ENCODE results near the gene HAGHL. TPM values are rescaled to one million over a fixed set of nuclear protein-coding genes. Genes with fewer than 3 reads are reported as not detected.
A peak's percentile ranks its signal among the peaks of the same experiment; 100 is the strongest.

HAGHL gene
- total RNA-seq, 2 experiments from 2014 or later, result 28.8 to 32.6 TPM

DNA sequence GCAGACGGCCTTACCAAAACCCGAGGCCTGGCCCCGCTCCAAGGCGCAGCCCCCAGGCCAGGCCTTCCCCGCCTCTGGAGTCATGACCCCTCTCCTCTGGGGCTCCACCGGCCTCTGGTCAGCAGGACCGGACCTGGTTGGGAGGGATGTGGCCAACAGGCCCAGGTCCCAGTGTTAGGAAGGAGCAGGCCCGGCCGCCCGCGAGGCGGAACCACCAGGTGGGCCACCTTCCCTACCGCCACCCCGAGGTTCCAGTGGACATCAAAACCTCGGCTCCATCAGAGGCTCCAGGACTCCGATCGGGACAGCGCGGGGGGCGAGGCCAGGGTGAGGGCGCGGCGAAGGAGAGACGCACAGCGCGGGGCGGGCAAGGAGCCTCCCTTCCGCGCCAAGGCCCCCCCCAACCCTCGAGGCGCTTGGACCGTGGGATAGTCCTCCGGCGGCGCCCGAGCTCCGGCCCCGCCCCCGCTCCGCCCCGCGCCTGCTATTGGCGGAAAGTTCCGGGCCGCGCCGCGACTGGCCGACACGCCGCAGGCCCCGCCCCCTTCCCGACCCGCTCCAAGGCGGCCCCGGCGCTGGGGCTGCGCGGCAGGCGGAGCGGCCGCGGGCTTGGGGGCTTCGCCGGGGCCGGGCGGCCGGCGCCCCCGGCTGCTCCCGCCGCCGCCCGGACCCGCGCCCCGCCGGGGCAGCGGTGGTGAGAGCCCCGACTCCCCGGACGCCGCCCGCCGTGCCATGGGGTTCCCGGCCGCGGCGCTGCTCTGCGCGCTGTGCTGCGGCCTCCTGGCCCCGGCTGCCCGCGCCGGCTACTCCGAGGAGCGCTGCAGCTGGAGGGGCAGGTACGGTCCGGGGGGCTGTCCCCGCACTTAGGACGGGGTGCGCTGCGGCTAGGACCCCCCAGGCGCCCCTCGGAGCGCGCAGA lies 12.1 kb upstream of the HAGHL start, which contains the start of gene METRN:
Gene METRN (plus strand): TSS at position 561 of the 919 bp plus-strand sequence. CDS start 172 bp downstream, at position 733.
- Mint-ChIP-seq H3K4me1 (ENCODE audit: low read depth) (peaks cover 21% of the 10 kb centered on the region), H3K36me3 (ENCODE audit: low read depth) (no peaks in the 10 kb centered on the region), H3K27ac (no peak within 1 kb of the TSS), H3K4me3 (peak within 1 kb of the TSS; percentile 80), H3K27me3 (peaks cover 12% of the 10 kb centered on the region), H3K9me3 (no peaks in the 10 kb centered on the region)
- peak; percentile 87 for ATAC-seq
- TF ChIP-seq, protein P1, sequence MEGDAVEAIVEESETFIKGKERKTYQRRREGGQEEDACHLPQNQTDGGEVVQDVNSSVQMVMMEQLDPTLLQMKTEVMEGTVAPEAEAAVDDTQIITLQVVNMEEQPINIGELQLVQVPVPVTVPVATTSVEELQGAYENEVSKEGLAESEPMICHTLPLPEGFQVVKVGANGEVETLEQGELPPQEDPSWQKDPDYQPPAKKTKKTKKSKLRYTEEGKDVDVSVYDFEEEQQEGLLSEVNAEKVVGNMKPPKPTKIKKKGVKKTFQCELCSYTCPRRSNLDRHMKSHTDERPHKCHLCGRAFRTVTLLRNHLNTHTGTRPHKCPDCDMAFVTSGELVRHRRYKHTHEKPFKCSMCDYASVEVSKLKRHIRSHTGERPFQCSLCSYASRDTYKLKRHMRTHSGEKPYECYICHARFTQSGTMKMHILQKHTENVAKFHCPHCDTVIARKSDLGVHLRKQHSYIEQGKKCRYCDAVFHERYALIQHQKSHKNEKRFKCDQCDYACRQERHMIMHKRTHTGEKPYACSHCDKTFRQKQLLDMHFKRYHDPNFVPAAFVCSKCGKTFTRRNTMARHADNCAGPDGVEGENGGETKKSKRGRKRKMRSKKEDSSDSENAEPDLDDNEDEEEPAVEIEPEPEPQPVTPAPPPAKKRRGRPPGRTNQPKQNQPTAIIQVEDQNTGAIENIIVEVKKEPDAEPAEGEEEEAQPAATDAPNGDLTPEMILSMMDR (IDR thresholded peaks at IDR 0.05), result no peak
- ChIA-PET POLR2A (interaction anchor here (1.1 to 3.9 kb wide), 5 partner anchors 11 to 71 kb away, joined by 3 to 37 read pairs (median 4); partner anchors contain the start of genes CCDC78 and HAGHL), CTCF (interaction anchor here (0.9 to 11.9 kb wide), 7 partner anchors 11 to 71 kb away, joined by 3 to 207 read pairs (median 3); partner anchors contain the start of genes ANTKMT, CCDC78, CHTF18 and CIAO3)
- intact Hi-C loops (cut with micrococcal nuclease), result no loop called here
- DNase-seq, result peak; percentile 94

DNA sequence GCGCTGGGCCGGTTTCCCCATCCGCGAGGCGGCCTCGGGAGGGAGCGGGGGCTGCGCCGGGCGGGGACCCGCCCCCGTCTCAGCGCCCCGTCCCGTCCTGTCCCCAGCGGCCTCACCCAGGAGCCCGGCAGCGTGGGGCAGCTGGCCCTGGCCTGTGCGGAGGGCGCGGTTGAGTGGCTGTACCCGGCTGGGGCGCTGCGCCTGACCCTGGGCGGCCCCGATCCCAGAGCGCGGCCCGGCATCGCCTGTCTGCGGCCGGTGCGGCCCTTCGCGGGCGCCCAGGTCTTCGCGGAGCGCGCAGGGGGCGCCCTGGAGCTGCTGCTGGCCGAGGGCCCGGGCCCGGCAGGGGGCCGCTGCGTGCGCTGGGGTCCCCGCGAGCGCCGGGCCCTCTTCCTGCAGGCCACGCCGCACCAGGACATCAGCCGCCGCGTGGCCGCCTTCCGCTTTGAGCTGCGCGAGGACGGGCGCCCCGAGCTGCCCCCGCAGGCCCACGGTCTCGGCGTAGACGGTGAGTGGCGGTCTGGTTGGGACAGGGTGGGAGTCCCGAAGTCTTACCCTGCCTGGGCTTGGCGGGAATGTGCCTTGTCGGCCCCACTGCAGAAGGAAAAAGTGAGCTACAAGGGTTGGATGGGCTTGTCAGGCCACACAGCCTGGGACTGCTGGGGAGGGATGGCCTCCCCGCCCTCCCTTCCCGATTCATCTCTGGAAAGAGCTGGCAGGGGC lies 11.3 kb upstream of the HAGHL start:
- TF ChIP-seq, protein P1 (IDR thresholded peaks at IDR 0.05), result peak; percentile 40
- Mint-ChIP-seq H3K4me1 (ENCODE audit: low read depth) (peaks cover 27% of the 10 kb centered on the region), H3K27me3 (peaks cover 10% of the 10 kb centered on the region), H3K4me3 (peak overlapping the region; percentile 80), H3K9me3 (no peaks in the 10 kb centered on the region), H3K36me3 (ENCODE audit: low read depth) (no peaks in the 10 kb centered on the region), H3K27ac (no peak overlapping the region)
- ATAC-seq (peak; percentile 10), DNase-seq (no peak)
- intact Hi-C loops (cut with micrococcal nuclease), result no loop called here
- ChIA-PET POLR2A (interaction anchor here (1.1 to 3.9 kb wide), 9 partner anchors 11 to 70 kb away, joined by 3 to 37 read pairs (median 5); partner anchors contain the start of genes CCDC78, HAGHL and STUB1), CTCF (interaction anchor here (0.8 to 11.9 kb wide), 10 partner anchors 8 to 70 kb away, joined by 3 to 207 read pairs (median 3); partner anchors contain the start of genes ANTKMT, CCDC78, CHTF18 and CIAO3)

DNA sequence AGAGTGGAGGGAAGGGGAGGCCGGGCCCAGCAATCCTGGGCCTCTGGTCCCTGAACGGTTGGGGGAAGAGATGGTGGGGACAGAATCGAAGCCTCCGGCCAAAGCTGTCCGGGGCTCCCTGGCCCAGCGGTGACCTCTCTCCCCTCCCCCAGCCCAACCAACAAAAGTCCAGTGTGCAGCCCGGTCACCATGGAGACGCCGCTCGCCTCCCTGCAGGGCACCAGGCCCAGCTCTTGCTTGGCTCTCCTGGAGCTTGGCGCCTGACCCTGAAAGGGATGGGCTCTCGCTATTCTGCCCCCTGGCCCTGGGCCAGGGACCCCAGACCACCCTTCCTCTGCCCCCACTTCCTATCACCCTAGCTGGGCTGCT lies 10.7 kb upstream of the HAGHL start:
- ATAC-seq (no peak), DNase-seq (no peak)
- Mint-ChIP-seq H3K9me3 (no peaks in the 10 kb centered on the region), H3K36me3 (ENCODE audit: low read depth) (no peaks in the 10 kb centered on the region), H3K27me3 (peaks cover 10% of the 10 kb centered on the region), H3K4me3 (peak overlapping the region; percentile 80), H3K4me1 (ENCODE audit: low read depth) (peaks cover 27% of the 10 kb centered on the region), H3K27ac (no peak overlapping the region)
- intact Hi-C loops (cut with micrococcal nuclease), result no loop called here
- CTCF ChIA-PET, result interaction anchor here (0.8 to 11.9 kb wide), 7 partner anchors 9 to 69 kb away, joined by 3 to 207 read pairs (median 3); partner anchors contain the start of genes ANTKMT, CCDC78, CHTF18 and HAGHL
- POLR2A ChIA-PET, result interaction anchor here (1.1 to 3.9 kb wide), 9 partner anchors 10 to 69 kb away, joined by 3 to 37 read pairs (median 5); partner anchors contain the start of genes CCDC78, HAGHL and STUB1
- TF ChIP-seq, protein P1 (IDR thresholded peaks at IDR 0.05), result no peak

DNA sequence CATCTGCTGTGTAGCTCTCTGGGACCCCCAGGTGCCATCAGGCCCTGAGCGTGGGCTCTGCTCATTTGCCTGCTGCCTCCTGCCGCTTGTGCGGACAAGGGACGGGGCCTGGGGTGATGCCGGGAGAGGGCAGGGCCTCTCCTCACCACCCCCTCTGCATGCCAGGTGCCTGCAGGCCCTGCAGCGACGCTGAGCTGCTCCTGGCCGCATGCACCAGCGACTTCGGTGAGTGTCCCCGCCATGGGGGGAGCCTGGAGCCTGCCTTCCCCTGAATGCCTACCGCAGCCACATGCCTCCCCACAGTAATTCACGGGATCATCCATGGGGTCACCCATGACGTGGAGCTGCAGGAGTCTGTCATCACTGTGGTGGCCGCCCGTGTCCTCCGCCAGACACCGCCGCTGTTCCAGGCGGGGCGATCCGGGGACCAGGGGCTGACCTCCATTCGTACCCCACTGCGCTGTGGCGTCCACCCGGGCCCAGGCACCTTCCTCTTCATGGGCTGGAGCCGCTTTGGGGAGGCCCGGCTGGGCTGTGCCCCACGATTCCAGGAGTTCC lies 10.1 kb upstream of the HAGHL start:
- Mint-ChIP-seq H3K36me3 (ENCODE audit: low read depth) (no peaks in the 10 kb centered on the region), H3K27me3 (peaks cover 7% of the 10 kb centered on the region), H3K4me3 (peak overlapping the region; percentile 80), H3K9me3 (no peaks in the 10 kb centered on the region), H3K4me1 (ENCODE audit: low read depth) (peaks cover 27% of the 10 kb centered on the region), H3K27ac (no peak overlapping the region)
- TF ChIP-seq, protein P1 (IDR thresholded peaks at IDR 0.05), result no peak
- intact Hi-C loops (cut with micrococcal nuclease), result no loop called here
- CTCF ChIA-PET, result interaction anchor here (8.1 to 11.9 kb wide), 2 partner anchors 13 to 69 kb away, joined by 149 to 207 read pairs; partner anchors contain the start of genes ANTKMT, CCDC78, CHTF18 and HAGHL
- DNase-seq, result no peak
- ATAC-seq, result no peak
- POLR2A ChIA-PET, result interaction anchor here (1.1 to 3.9 kb wide), 5 partner anchors 9 to 36 kb away, joined by 4 to 37 read pairs (median 7); partner anchors contain the start of genes CCDC78, HAGHL and STUB1

Data from activated CD8-positive, alpha-beta T cell treated with anti-CD3 and anti-CD28 coated beads for 36 hours (primary cell).